SKM-1 treated with dmso at 0.1 percent for 144 hours (cell line): ENCODE results near the gene PLEKHH2.

Source experiments
- DNase-seq: peaks from one replicate; lab custom pipeline; 2025; ENCODE audit not compliant: unreplicated experiment; lab: John Stamatoyannopoulos, UW

PLEKHH2 gene

DNA sequence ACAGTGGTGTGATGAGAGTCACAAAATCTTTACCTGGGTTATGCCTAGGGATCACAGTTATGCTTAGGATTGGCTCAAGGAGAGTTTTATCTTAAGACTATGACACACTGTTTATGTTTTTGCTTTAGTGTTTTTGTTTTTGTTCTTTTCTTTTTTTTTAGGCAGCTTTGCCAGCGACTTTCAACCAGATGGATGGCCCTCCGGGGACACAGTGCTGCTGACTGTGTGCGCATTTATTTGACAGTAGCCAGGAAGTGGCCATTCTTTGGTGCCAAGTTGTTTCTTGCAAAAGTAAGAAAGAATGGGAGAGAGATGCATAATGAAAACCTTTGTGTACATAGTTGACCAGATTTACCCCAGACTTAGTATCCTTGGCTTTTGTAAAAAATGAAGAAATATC, 121.7 kb downstream of the PLEKHH2 start:
- DNase-seq = no peak

DNA sequence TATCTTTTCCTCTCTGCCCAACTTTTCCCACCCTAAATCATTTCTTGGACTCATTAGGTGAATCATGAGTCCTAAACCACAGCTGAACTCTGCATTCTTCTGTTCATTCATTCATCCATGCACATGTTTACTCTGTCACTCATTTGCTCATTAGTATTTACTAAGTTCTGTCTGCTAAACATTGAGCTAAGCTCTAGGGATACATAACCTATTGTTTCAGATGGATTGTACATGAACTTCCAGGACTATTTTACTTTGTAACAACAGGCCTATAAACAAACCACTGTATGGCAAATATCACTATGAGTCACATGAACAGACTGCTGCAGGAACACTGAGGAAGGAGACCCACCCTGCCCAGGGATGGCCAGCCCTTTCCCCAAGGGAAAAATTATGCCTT, 122.1 kb downstream of the PLEKHH2 start:
- no peak for DNase-seq

DNA sequence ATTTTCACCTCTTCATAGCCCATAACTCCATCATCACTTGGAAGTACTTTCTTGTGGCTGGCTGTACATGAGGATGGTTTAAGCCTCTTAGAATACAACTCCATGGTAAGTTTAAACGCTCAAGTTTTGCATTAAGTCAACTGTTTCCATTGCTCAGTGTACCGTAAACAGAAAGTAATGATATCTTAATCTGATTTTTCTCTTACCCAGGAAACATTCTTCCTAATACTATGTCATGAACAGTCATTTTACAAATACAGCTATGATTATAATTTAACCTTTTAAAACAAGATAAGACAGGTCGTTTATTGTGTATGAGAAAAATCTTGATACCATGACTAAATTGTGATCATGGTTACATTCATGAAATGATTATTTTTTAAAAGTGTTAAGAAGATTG, 125.2 kb downstream of the PLEKHH2 start:
- DNase-seq = no peak

DNA sequence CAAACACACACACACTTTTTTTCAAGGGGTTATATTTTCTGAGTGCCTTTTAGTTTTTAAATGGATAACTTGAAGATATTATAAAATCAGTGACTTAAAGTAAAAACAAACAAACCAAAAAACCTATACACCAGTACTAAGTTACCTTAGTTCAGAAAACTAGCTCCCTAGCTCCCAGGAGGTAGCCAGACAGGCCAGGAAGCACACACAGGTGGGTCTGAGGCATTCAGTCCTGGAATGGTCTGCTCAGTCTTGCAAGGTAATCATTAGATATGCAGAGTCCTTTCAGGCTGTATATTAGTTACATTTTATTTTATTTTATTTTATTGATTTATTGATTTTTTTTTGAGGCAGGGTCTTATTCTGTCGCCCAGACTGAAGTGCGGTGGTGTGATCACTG, 126.0 kb downstream of the PLEKHH2 start:
- no peak for DNase-seq

DNA sequence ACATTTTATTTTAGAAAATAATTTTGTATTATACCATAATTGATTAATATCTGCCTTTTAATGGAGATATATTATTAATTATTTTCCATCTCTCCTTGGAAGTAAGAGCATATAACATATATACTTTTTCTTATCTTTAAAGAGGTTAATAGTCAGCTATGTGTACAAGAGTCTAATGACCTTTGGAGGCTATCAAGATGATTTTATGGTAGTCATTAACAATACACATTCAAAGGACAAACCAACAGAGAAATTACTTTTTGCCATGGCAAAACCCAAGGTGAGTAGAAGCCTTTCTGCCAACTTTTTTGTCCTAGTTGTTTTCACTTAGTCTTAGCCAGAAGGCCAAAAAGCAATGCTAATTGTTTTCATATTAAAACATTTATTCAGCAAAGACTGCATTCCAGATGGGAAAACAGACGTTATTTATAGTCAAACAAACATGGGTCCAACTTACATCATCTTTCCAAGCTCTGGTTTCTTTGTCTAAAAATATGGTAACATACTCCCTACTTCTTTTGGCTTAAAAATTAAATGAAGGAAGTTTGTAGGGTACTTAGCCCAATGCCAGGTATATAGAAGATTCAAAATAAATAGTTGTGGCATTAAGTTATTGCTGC, 127.1 kb downstream of the PLEKHH2 start:
- DNase-seq = no peak

DNA sequence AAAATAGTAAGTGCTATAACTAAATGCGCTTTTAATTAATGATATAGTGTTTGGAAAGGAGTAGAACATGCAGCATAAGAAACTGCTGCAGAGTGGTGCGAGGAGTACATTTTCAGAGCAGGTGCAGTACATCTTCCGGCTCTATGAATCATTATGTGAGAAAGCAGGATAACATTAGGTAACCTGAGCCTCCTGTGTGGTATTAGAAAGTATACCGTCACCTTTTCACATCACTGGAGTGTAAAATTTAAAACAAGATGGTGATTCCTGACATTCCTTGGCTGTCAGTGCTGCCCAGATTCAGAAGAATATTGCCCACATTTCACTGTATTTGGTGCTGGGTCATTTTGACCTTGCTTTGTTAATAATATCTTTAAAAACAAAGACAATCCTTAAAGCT, 128.9 kb downstream of the PLEKHH2 start:
- no peak for DNase-seq

DNA sequence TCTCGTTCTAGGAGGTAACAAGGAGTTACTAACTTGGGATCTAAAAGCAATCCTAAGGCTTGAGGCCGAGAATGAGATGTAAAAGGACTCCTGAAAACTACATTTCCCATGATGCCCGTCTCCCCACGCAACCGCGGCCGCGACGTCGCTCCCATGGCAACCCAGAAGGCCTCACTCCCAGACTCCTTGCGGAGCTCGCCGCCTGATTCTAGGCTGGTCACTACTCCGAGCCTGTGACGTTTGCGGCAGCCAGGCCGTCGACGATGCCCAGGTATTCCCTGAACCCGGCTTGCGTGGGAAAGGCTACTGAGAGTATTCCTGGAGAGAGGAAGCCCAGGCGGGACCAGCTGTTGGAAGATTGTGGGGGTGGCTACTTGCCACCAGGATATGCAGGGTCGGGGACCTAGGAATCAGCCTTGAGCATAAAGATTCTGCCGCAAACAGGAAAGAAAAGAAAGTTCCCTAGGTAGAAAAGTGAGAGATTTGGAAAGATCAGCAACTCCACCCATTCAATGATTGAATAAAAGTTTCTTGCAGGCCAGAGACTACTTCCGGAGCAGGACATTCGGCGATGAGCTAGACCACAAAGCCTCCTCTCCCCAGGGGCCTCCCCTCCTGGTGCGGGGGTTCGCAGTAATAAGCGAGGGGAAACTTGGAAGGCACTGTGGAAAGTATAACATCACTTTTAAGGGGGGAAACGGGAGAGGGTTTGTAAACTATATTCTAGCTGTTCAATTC, 137.0 kb downstream of the PLEKHH2 start, which contains the start of gene DYNC2LI1:
Gene DYNC2LI1, plus strand, starts transcription at position 164 of the 738 bp plus-strand sequence. Its CDS starts 100 bp downstream, at position 264.
- DNase-seq = peak; percentile 80

DNA sequence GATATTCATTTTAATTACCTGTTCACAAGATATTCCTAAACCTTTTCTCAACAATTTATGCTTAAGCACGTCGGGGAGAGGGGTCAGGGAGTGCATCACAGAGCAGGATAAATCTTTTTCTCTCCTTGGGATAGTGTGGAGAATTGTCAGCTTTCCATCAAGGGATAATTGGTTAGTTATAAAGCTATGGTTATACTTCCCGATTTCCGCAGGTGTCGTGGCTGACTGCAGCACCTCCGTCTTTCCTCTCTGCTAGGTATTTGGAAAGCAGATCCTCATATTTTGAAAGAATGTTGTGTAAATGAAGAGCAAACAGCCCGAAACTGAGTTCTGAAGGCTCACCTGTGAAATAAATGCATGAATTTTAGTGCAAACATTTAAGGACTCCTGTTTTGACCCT, 137.6 kb downstream of the PLEKHH2 start:
- DNase-seq = no peak

DNA sequence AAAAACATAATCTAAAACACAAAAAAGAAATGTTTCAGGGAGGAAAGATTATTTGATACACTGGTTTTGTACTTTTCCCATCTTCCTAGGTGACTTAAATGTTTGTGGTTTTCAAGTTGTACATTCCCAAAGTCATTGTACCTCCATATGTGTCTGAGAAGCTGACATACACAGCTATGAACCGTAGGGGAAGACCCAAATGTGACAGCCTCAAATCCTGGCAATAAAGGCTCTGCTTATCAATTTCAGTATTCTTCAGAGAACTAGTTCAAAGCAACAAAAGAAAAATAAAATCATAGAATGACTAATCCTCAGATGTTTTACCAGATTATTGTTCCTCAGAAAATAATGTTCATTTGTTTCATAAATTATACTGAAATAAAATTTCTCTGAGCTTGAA, 139.3 kb downstream of the PLEKHH2 start:
- DNase-seq = no peak

DNA sequence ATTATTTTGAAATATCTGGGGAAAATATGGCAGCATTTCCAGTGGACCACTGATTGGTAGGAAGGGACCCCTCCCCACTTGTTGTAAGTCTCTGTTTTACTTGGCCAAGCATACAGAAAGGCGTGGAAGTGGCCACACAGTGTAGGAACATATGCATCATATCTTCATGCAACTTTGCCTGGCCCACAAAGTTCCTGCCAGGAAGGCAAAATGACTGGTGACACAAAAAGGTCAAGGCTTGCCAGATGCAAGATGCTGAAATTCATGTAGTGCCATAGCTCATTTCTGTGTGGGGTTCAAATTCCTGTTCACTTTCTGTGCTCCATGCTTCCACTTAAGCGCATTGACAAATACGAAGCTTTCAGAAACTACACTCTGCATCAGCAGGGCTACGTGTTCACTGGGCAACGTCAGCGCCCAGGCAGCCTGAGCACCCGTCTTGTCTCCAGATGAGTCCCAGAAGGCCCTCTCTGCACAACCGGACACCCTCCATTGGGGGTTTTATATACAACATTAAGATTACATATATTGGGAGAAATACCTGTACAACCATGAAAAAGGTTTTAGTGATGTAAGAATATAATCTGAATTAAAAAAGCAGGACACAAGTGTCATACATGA, 140.4 kb downstream of the PLEKHH2 start:
- no peak for DNase-seq

DNA sequence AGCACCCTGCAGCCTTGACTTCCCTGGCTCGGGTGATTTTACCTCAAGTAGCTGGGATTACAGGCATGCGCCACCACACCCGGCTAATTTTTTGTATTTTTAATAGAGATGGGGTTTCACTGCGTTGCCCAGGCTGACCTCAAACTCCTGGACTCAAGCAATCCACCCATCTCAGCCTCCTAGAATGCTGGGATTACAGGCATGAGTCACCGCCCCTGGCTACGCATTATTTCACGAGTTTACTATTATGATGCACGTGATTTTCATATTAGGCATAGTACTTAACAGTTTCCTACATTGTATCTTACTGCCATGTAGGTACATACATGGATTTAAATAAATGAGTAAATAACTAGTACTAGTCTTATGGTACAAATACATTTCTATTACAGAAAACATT, 141.2 kb downstream of the PLEKHH2 start:
- no peak for DNase-seq

DNA sequence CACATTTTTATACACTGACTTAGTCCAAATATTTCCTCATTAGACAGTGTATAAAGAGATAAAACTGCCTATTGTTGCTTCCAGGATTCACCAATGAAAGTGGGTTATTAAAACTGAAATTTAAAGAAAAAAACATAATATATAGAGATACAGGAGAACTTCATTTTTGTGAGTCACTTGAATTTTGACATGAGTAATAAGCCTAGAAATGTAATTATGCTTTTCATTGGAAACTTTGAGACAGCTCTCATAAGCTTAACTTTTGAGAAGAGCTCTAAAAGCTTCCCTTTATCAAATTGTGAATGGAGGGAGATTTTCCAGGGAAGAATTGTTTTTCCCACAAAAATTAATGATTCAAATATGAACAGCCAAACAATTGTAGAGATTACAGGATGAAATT, 150.8 kb downstream of the PLEKHH2 start:
- no peak for DNase-seq

DNA sequence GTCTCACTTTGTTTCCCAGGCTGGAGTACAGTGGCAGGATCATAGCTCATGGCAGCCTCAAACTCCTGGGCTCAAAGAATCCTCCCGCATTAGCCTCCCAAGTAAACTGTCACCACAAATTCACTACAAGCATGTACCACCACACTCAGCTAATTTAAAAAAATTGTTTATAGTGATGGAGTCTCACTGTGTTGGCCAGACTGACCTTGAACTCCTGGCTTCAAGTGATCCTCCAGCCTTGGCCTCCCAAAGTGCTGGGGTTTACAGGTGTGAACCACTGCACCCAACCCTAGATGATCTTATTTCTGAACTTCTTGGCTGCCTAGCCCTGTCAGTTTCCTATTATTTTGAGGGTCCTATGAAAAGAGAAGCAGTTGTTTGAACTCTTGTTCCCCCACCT, 151.6 kb downstream of the PLEKHH2 start:
- no peak for DNase-seq

DNA sequence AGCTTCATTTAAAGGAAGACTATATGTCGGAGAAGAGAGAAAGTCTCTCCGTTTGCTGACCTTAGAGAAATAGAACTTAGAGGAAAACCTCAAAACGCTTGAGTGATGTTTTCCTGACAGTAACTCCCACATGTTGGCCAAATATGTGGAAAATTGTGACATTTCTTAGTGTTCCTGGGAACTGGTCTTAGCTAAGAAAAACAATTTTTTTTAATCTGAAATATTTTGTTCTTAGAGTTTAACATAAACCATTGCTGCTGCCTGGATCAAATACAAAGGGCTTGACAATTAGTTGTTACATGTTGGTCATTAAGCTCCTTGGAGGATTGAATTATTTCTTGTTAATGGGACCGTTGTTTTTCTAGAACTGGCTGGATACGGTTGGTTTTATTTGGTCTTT, 153.1 kb downstream of the PLEKHH2 start:
- no peak for DNase-seq

DNA sequence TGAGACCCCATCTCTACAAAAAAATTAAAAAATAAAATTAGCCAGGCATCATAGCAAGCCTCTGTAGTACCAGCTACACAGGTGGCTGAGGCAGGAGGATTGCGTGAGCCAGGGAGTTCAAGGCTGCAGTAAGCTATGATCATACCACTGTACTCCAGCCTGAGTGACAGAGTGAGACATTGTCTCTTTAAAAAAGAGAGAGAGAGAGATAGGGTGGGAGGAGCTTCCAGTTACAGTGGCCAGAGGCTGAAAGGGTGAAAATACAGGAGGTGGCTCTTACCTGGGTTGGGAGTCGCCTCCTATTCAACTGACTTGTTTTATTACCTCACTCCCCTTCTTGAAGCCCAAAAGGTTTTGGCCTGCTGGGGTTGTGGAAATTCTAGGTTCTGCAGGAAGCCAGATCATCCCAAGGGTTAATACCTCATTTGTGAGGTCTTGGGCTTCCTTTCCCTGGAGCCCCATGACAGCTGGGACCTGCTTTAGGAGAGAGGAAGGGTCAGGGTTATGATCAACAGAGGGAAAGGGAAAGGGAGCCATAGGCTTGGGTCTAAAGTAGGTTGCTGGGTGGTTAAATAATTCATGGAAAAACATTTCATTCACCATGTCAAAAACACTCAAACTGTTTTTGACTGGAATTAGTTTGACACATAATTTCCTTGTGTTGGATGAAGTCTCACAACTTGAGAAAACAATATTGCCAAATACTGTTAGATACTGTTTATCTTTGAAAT, 154.1 kb downstream of the PLEKHH2 start:
- DNase-seq = no peak

DNA sequence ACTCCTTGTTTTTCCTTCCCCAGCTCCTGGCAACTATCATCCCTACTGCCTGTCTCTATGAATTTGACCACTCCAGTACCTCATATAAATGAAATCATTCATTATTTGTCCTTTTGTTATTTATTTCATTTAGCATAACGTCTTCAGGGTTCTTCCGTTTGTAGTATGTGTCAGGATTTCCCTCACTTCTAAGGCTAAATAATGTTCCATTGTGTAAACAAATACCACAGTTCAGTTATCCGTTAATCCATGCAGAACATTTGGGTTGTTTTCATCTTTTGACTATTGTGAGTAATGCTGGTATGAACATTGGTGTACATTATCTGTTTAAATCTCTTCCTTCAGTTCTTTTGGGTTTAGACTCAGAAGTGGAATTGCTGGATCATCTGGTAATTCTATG, 155.6 kb downstream of the PLEKHH2 start:
- DNase-seq = no peak

DNA sequence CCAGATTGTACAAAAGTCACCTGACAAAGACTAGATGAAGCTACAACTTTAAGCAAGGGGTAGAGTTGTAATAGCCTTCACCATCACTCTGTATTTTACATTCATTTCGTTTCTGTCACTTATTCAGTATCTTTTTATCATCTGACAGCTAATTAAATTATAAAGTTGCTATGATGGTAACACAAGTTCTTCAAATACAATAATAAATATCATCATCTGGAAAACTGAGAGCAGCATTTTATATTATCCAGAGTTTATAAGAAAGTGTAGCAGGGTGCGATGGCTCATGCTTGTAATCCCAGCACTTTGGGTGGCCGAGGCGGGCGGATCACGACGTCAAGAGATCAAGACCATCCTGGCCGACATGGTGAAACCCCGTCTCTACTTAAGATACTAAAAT, 157.9 kb downstream of the PLEKHH2 start:
- no peak for DNase-seq

DNA sequence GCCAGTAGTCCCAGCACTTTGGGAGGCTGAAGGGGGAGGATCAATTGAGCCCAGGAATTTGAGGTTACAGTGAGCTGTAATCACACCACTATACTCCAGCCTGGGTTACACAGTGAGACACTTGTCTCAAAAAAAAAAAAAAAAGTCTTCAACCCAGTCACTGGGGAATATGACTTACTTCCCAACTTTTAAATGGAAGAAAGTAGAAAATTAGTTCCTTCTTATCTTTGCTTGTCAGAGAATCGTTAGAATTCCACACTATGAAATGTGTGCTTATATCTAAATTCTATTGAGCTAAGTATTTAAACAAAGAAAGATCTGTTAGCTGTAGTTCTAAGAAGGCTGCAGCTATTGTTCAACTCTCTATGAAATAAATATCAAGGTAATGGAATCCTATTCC, 159.1 kb downstream of the PLEKHH2 start:
- no peak for DNase-seq

DNA sequence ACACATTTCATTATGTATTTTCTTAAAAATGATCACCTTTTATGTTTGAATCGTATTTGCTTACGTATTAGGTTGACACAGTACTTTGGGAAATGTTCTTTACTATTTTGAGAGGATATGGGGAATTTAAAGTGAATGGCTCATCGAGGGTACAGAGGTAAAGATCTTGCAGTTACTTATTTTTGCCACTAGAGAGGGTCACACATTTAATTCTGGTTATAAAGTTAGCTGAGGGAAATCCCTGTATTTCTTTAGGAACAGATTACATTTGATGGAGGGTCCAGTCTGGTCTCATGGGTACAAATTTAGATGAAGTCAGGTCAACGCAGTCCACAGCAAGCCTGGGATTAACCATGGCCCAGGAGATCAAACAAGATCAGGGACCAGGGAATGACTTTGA, 161.2 kb downstream of the PLEKHH2 start:
- peak; percentile 27 for DNase-seq

DNA sequence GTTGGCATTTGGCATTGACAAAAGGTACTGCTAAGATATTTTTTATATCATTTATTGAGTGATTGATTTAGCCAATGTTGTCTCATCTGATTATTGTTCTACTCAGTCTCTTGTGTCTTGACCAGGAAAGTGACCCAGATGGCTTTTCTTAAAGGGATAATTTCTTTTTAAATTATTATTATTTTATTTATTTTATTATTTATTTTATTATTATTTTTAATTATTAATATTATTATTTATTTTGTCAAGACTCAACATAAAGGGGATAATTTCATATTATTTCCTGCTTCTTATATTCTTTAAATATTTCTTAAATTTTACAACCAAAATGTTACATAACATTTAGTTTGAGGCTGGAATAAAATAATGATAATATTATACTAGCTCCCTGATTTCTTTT, 163.8 kb downstream of the PLEKHH2 start:
- no peak for DNase-seq

DNA sequence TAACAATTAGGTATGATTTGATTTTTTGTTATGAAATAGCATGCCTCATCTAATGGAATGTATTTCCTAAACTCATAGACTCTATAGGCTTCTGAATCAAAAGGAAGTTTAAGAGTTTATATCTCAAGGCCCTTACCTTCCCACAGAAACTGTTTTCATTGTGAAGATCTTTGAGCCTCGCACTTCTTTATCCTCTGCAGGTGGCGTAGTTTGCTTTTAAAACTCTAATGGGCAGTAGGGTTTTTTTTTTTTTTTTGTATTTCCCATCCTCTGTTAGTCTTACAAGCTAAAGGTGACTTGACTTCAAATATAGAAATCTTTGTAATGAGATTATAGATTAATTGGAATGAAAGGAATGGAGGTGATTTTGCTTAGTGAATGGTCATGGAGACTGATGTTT, 165.1 kb downstream of the PLEKHH2 start:
- no peak for DNase-seq

DNA sequence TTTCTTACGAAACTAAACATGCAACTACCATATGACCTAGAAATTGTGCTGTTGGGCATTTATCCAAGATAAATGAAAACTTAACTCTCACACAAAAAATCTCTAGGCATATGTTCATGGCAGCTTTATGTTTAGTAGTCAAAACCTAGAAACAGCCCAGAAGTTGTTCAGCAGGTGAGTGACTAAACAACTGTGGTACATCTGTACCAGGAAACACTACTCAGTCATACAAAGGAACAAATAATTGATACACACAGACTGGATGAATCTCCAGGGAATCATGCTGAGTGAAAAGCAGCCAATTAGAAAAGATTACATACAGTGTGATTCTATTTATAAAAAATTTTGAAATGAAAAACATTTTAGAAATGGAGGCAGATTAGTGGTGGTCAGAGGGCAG, 166.1 kb downstream of the PLEKHH2 start:
- no peak for DNase-seq
